RWPE2 (cell line): ENCODE data around the gene PLXNA4.
A peak's percentile ranks its signal among the peaks of the same experiment; 100 is the strongest.

Experiments
- ATAC-seq: fragments of 200-7000 bp; cut with Tn5 transposase; 3 replicates; pipeline ENCODE4 v1.9.1; 2021; ENCODE audit warnings: low read depth
- DNase-seq: peaks from one replicate; pipeline ENCODE4 v3.0.0-alpha.2; 2020; ENCODE audit warnings: low spot score
- H3K27ac ChIP-seq: fragments of 450-650 bp; 2 replicates; pipeline ENCODE4 v1.5.1; 2017; ENCODE audit warnings: mild to moderate bottlenecking; ENCODE audit not compliant: poor library complexity, severe bottlenecking
- H3K27me3 ChIP-seq: fragments of 250-450 bp; sonication (Bioruptor Pico); 2 replicates; pipeline ENCODE4 v1.5.1; 2021; ENCODE audit warnings: mild to moderate bottlenecking, moderate library complexity; ENCODE audit not compliant: insufficient read depth, poor library complexity, severe bottlenecking
- H3K36me3 ChIP-seq: fragments of 250-450 bp; sonication (Bioruptor Pico); 2 replicates; pipeline ENCODE4 v1.5.1; 2020; ENCODE audit warnings: low read depth, mild to moderate bottlenecking, moderate library complexity
- H3K4me1 ChIP-seq: fragments of 250-450 bp; sonication (Bioruptor Pico); 2 replicates; pipeline ENCODE4 v1.5.1; 2021; ENCODE audit warnings: mild to moderate bottlenecking, moderate library complexity; ENCODE audit not compliant: insufficient read depth, poor library complexity, severe bottlenecking
- H3K4me3 ChIP-seq: fragments of 250-450 bp; sonication (Bioruptor Pico); 2 replicates; pipeline ENCODE4 v1.5.1; 2021; ENCODE audit warnings: mild to moderate bottlenecking, moderate library complexity; ENCODE audit not compliant: severe bottlenecking
- H3K9me3 ChIP-seq: fragments of 250-450 bp; sonication (Bioruptor Pico); 2 replicates; pipeline ENCODE4 v1.5.1; 2021; ENCODE audit warnings: mild to moderate bottlenecking, moderate library complexity; ENCODE audit not compliant: severe bottlenecking
- TF ChIP-seq, protein P1 (sequence below): fragments of 450-650 bp; IDR thresholded peaks from one replicate; pipeline ENCODE4 v1.5.1; 2017; ENCODE audit warnings: mild to moderate bottlenecking, moderate library complexity; ENCODE audit not compliant: poor library complexity, severe bottlenecking

PLXNA4 gene

GRCh38 chr7:132116369-132116768 lies 459.9 kb downstream of the PLXNA4 start:
- Histone ChIP-seq H3K27ac (peak overlapping the region; percentile 95), H3K27me3 (no peaks in the 10 kb centered on the region), H3K4me1 (peaks cover 23% of the 10 kb centered on the region), H3K9me3 (no peaks in the 10 kb centered on the region), H3K36me3 (no peaks in the 10 kb centered on the region), H3K4me3 (no peak overlapping the region)
- TF ChIP-seq, protein P1, sequence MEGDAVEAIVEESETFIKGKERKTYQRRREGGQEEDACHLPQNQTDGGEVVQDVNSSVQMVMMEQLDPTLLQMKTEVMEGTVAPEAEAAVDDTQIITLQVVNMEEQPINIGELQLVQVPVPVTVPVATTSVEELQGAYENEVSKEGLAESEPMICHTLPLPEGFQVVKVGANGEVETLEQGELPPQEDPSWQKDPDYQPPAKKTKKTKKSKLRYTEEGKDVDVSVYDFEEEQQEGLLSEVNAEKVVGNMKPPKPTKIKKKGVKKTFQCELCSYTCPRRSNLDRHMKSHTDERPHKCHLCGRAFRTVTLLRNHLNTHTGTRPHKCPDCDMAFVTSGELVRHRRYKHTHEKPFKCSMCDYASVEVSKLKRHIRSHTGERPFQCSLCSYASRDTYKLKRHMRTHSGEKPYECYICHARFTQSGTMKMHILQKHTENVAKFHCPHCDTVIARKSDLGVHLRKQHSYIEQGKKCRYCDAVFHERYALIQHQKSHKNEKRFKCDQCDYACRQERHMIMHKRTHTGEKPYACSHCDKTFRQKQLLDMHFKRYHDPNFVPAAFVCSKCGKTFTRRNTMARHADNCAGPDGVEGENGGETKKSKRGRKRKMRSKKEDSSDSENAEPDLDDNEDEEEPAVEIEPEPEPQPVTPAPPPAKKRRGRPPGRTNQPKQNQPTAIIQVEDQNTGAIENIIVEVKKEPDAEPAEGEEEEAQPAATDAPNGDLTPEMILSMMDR = no peak
- ATAC-seq (peak; percentile 88), DNase-seq (peak; percentile 75)

DNA sequence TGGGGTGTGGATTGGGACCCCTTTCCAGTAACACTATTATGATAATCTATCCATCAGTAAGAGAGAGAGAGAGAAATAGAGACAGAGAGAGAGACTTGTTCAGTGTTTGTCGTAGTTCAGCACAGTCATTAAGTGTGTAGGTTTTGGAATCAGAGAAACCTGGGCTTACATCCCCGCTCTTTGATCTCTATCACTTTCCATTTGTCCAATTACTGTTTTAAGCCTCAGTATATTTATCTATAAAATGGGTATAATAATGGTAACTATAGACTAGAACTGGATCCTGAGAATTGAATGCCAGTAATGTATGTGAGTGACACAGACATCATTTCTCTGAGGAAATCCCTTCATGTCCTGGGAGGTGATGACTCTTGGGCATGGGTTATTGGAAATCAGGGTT lies 460.5 kb downstream of the PLXNA4 start:
- H3K27ac ChIP-seq = peak overlapping the region; percentile 95
- ATAC-seq = no peak
- no peak for DNase-seq
- H3K4me3 ChIP-seq = no peak overlapping the region
- H3K4me1 ChIP-seq = peaks cover 23% of the 10 kb centered on the region
- no peaks in the 10 kb centered on the region for H3K9me3 ChIP-seq
- H3K36me3 ChIP-seq = no peaks in the 10 kb centered on the region
- H3K27me3 ChIP-seq = no peaks in the 10 kb centered on the region
- TF ChIP-seq, protein P1 = no peak

DNA sequence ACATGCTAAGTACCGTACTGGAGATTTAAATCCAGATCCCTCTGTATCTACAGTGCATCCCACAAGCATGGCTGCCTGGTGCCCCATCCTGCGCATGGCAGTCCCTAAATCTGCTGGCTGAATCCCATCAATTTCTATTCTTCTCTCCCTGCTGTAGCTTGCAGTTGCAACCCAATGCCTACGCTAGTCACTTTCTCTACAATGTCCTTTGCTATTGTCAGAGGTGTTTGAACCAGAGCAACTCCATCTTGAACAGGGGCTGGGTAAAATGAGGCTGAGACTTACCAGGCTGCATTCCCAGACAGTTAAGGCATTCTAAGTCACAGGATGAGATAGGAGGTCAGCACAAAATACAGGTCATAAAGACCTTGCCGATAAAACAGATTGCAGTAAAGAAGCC lies 461.2 kb downstream of the PLXNA4 start:
- ATAC-seq (no peak), DNase-seq (no peak)
- TF ChIP-seq, protein P1 = no peak
- no peak overlapping the region for H3K27ac ChIP-seq
- H3K27me3 ChIP-seq = no peaks in the 10 kb centered on the region
- H3K4me1 ChIP-seq = peaks cover 23% of the 10 kb centered on the region
- no peaks in the 10 kb centered on the region for H3K9me3 ChIP-seq
- no peak overlapping the region for H3K4me3 ChIP-seq
- no peaks in the 10 kb centered on the region for H3K36me3 ChIP-seq

DNA sequence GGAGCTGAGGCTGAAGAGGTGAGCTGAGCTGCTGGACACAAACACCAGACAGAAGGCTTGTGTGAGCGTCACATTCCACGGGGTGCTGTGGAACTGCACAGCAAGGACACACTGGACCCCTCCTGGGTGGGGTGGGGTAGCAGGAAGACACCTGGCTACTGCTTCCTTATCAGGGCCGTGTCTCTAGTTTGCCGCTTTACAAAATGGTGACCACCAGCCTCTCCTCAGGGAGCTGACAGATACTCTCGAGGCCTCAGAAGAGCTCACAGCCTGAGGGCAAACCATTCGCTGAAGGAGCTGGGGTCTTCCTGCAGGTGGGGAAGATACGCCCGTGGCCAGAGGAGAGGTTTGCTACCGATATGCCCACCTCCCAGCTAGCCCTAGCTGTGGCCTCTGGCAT lies 461.9 kb downstream of the PLXNA4 start:
- no peaks in the 10 kb centered on the region for H3K9me3 ChIP-seq
- H3K4me3 ChIP-seq = no peak overlapping the region
- ATAC-seq (no peak), DNase-seq (no peak)
- no peaks in the 10 kb centered on the region for H3K36me3 ChIP-seq
- TF ChIP-seq, protein P1 = no peak
- H3K27ac ChIP-seq = no peak overlapping the region
- H3K4me1 ChIP-seq = peaks cover 23% of the 10 kb centered on the region
- no peaks in the 10 kb centered on the region for H3K27me3 ChIP-seq

- H3K9me3 ChIP-seq = no peaks in the 10 kb centered on the region
- H3K36me3 ChIP-seq = no peaks in the 10 kb centered on the region
- no peak overlapping the region for H3K27ac ChIP-seq
- ATAC-seq (no peak), DNase-seq (no peak)
- H3K4me1 ChIP-seq = peaks cover 23% of the 10 kb centered on the region
- H3K27me3 ChIP-seq = no peaks in the 10 kb centered on the region
- no peak overlapping the region for H3K4me3 ChIP-seq
- TF ChIP-seq, protein P1 = no peak
These were observed 462.5 kb downstream of the PLXNA4 start for GRCh38 chr7:132113536-132114371.
